ENCODE measurements around the gene CTNND2. TPM values are rescaled to one million over a fixed set of nuclear protein-coding genes. Genes with fewer than 3 reads are reported as not detected.

Gene CTNND2
- total and polyA plus RNA-seq, 9 of the 15 experiments (the other 6 are each of a cell fraction or from before 2014, with no cell fraction given), result 0.03 to 0.35 TPM; not detected in 7

DNA sequence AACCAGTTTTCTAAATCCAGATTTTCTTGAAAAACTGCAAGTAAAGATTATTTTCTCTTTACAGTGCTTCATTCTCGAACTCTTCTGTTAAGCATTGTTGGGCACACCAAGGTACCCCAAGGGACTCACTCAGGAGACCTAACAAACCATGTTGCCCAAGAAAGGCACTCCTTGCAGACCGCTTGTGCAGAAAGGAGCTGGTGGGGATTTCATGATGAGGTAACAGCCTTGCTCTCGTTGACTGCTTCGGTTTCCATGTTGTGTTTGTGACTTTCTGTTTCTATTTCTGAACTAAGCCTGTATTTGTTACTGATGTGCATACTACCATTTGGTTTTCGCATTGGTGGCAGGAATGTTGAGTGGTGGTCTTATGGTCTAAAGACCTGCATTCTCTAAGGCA lies 876.6 kb downstream of the CTNND2 start (continued):
- TF ChIP-seq ADNP (tag; IDR thresholded peaks at IDR 0.05) (no peak), ARNT (IDR thresholded peaks at IDR 0.05) (no peak)

DNA sequence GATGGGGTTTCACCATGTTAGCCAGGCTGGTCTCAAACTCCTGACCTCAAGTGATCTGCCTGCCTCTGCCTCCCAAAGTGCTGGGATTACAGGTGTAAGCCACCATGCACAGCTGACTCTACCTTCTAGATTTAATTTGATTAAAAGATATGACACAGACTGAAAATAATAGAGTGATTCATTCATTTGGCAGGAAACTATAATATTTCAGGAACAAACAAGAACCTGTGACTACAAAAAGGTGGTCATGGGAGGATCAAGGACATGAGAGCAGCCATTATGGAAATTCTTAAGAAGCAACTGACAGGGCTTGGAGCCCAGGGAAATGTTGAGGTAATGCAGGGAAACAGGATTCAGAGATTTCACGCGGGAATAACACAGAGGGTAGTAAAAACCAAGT lies 877.7 kb downstream of the CTNND2 start:
- Histone ChIP-seq H3K4me2 (ENCODE audit: insufficient read depth, low read length) (no peak overlapping the region), H3K36me3 (ENCODE audit: control insufficient read depth, insufficient read depth, low read length) (no peaks in the 10 kb centered on the region), H3K9me1 (ENCODE audit: control insufficient read depth, insufficient read depth, low read length) (no peaks in the 10 kb centered on the region), H3K4me1 (replicated peaks in 1 of 2; ENCODE audit: control insufficient read depth in 2 of 2, insufficient read depth in 2 of 2, low read length in 2 of 2) (no peaks in the 10 kb centered on the region), H3K27ac (ENCODE audit: extremely low read depth, low read depth, low read length) (no peak overlapping the region), H2AFZ (ENCODE audit: low read depth, low read length) (no peak overlapping the region), H3K27me3 (ENCODE audit: control insufficient read depth in 2 of 2, insufficient read depth in 2 of 2, low read length in 2 of 2) (peaks cover 0 to 9% of the 10 kb centered on the region in 2 experiments; a peak in 1 of 5 replicates), H3K9me3 (replicated peaks; ENCODE audit: control insufficient read depth, insufficient read depth, low read depth, low read length) (no peaks in the 10 kb centered on the region), H3K79me2 (ENCODE audit: control insufficient read depth, insufficient read depth, low read length) (no peaks in the 10 kb centered on the region), H3K9ac (ENCODE audit: insufficient read depth in 1 of 2, low read depth in 2 of 2, low read length in 2 of 2) (no peak overlapping the region), H3K4me3 (no peak overlapping the region), H4K20me1 (replicated peaks; ENCODE audit: control insufficient read depth, insufficient read depth, low read length) (no peaks in the 10 kb centered on the region)
- DNase-seq (ENCODE audit: extremely low read depth in 1 of 4, low spot score in 3 of 4) (no peak), FAIRE-seq (no peak), ATAC-seq (no peak)
- ChIA-PET POLR2A (no interaction called here), CTCF (ENCODE audit: low intra/inter-chr PET ratio) (no interaction called here)
- TF ChIP-seq ZNF174 (CRISPR knock-in tag; IDR thresholded peaks at IDR 0.05), result no peak
- no peak for TF ChIP-seq ETV1 (tag; conservative IDR thresholded peaks at IDR 0.05; ENCODE audit: low read depth)
- TF ChIP-seq BCL6 (CRISPR knock-in tag; IDR thresholded peaks at IDR 0.05), result no peak
- no peak for TF ChIP-seq COPS2 (conservative IDR thresholded peaks at IDR 0.05)
- intact Hi-C loops (cut with micrococcal nuclease), result no loop called here
- WGBS (ENCODE audit: insufficient coverage, low coverage, missing lambda C conversion rate), result 2% methylated on average over 2 of the region's 2 CpGs
- in situ Hi-C loops (cut with MboI), result no loop called here
- no TSS peak for BruUV-seq (replicated peaks)

GRCh38 chr5:11023945-11024344 lies 880.3 kb downstream of the CTNND2 start:
- in situ Hi-C loops (cut with MboI), result no loop called here

More at GRCh38 chr5:11023945-11024344, 880.3 kb downstream of the CTNND2 start:
- H2AFZ ChIP-seq (ENCODE audit: low read depth, low read length), result no peak overlapping the region
- ChIA-PET POLR2A (interaction anchor here (0.6 kb wide), 1 partner anchor 443 kb away, joined by 4 read pairs; no protein-coding TSS in a partner anchor), CTCF (ENCODE audit: low intra/inter-chr PET ratio) (no interaction called here)
- intact Hi-C loops (cut with micrococcal nuclease), result no loop called here
- H3K79me2 ChIP-seq (ENCODE audit: control insufficient read depth, insufficient read depth, low read length), result no peaks in the 10 kb centered on the region
- no TSS peak for BruUV-seq (replicated peaks)
- TF ChIP-seq MTA2 (IDR thresholded peaks at IDR 0.05; ENCODE audit: low read depth) (no peak), ZNF316 (IDR thresholded peaks at IDR 0.05) (0 out of 2 replicates have a peak, but pooled peaks have one; percentile 1)
- no peak overlapping the region for H3K27ac ChIP-seq (ENCODE audit: extremely low read depth, low read depth, low read length)
- no peak for ATAC-seq
- H3K27me3 ChIP-seq (ENCODE audit: control insufficient read depth in 2 of 2, insufficient read depth in 2 of 2, low read length in 2 of 2), result peaks cover 0 to 9% of the 10 kb centered on the region in 2 experiments; a peak in 1 of 5 replicates
- no peaks in the 10 kb centered on the region for H3K4me1 ChIP-seq (replicated peaks in 1 of 2; ENCODE audit: control insufficient read depth in 2 of 2, insufficient read depth in 2 of 2, low read length in 2 of 2)
- no peak for FAIRE-seq
- no peaks in the 10 kb centered on the region for H3K36me3 ChIP-seq (ENCODE audit: control insufficient read depth, insufficient read depth, low read length)
- no peak overlapping the region for H3K4me2 ChIP-seq (ENCODE audit: insufficient read depth, low read length)
- H3K4me3 ChIP-seq, result no peak overlapping the region
- 0% methylated on average over 1 of the region's 1 CpG for WGBS (ENCODE audit: insufficient coverage, low coverage, missing lambda C conversion rate)
- no peaks in the 10 kb centered on the region for H3K9me3 ChIP-seq (replicated peaks; ENCODE audit: control insufficient read depth, insufficient read depth, low read depth, low read length)
- no peaks in the 10 kb centered on the region for H3K9me1 ChIP-seq (ENCODE audit: control insufficient read depth, insufficient read depth, low read length)
- H4K20me1 ChIP-seq (replicated peaks; ENCODE audit: control insufficient read depth, insufficient read depth, low read length), result no peaks in the 10 kb centered on the region
- no peak overlapping the region for H3K9ac ChIP-seq (ENCODE audit: insufficient read depth in 1 of 2, low read depth in 2 of 2, low read length in 2 of 2)
- DNase-seq (ENCODE audit: extremely low read depth in 1 of 4, low spot score in 3 of 4), result no peak

Data from K562 (cell line).